IPS-20b (cell line): Measurements from ENCODE around the gene KHDRBS1.
"Not testable (repeated sequence)": the region's sequence is repeated elsewhere in the genome, so short reads cannot be mapped to it uniquely, and the experiment has no call there.

Experiments used
- H3K27ac ChIP-seq: one replicate; pipeline ENCODE4 v1.5.1; 2013; ENCODE audit warnings: low read length
- H3K27me3 ChIP-seq: 2 replicates; pipeline ENCODE4 v1.6.1; 2013; ENCODE audit warnings: mild to moderate bottlenecking, low read length, inconsistent platforms; ENCODE audit not compliant: insufficient read depth
- H3K36me3 ChIP-seq: 2 replicates; pipeline ENCODE4 v1.6.1; 2013; ENCODE audit warnings: low read depth, mild to moderate bottlenecking, inconsistent platforms, low read length, moderate library complexity; ENCODE audit not compliant: insufficient read depth
- H3K4me1 ChIP-seq: 2 replicates; pipeline ENCODE4 v1.6.1; 2013; ENCODE audit warnings: mild to moderate bottlenecking, control low read depth, inconsistent platforms, low read length, moderate library complexity; ENCODE audit not compliant: insufficient read depth
- H3K4me3 ChIP-seq: 2 replicates; pipeline ENCODE4 v1.5.1; 2013; ENCODE audit warnings: mild to moderate bottlenecking, low read length, inconsistent platforms
- H3K9ac ChIP-seq: 2 replicates; pipeline ENCODE4 v1.6.1; 2013; ENCODE audit warnings: low read depth, mild to moderate bottlenecking, inconsistent platforms, low read length, moderate library complexity
- H3K9me3 ChIP-seq: 2 replicates; pipeline ENCODE4 v1.6.1; 2013; ENCODE audit warnings: mild to moderate bottlenecking, low read depth, low read length, inconsistent platforms; ENCODE audit not compliant: insufficient read depth

Gene KHDRBS1

DNA sequence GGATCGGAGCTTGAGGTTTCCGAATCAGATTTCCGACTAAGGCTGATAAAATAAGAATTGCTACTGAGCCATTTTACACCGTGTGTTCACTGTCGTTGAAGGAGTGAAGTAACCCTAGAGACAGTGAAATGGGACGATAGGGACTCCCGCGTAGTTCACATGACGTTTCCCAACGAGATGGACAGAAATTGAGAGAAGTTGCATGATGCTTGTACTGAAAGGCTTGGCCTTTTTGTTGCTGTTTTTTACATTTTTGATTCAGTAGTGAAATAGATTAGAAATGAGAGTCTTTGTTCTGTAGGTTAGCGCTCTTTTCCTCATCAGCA lies 1.2 kb downstream of the KHDRBS1 start:
- H3K9me3 ChIP-seq = no peaks in the 10 kb centered on the region
- H3K4me1 ChIP-seq = peaks cover 10% of the 10 kb centered on the region; the same call in 1 of the 2 replicates
- peaks cover 11% of the 10 kb centered on the region; the same call in 1 of the 2 replicates for H3K27me3 ChIP-seq
- peak overlapping the region; percentile 92 for H3K9ac ChIP-seq
- H3K27ac ChIP-seq = no peak overlapping the region
- H3K36me3 ChIP-seq = peaks cover 27% of the 10 kb centered on the region
- H3K4me3 ChIP-seq = peak overlapping the region; percentile 95

DNA sequence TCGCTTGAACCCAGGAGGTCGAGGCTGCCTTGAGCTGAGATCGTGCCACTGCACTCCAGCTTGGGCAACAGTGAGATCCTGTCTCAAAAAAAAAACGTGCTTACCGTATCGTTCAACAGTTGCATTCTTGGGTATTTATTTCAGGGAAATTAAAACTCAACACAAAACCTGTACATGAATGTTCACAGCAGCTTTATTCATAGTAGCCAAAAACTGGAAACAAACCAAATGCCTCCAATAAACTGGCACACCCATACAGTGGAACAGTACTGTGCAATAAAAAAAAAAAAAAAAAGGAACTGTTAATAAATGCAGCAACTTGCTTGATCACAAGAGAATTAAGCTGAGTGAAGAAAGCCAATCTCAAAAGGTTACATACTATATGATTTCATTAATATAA lies 6.7 kb downstream of the KHDRBS1 start:
- Histone ChIP-seq H3K9me3 (no peaks in the 10 kb centered on the region), H3K4me1 (peaks cover 6% of the 10 kb centered on the region; the same call in 1 of the 2 replicates), H3K27me3 (no peaks in the 10 kb centered on the region), H3K27ac (no peak overlapping the region), H3K9ac (no peak overlapping the region), H3K36me3 (peaks cover 57% of the 10 kb centered on the region), H3K4me3 (no peak overlapping the region)

DNA sequence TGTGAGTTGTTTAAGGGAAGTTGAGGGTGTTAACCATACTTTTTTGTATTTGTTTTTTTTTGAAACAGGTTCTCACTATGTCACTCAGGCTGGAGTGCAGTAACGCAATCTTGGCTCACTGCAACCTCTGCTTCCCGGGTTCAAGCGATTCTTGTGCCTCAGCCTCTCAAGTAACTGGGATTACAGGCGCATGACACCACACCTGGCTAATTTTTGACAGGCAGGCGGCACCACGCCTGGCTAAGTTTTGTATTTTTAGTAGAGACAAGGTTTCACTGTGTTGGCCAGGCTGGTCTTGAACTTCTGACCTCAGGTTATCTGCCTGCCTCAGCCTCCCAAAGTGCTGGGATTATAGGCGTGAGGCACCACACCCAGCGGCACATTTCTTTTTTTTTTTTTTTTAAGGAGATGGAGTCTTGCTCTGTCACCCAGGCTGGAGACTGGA lies 7.9 kb downstream of the KHDRBS1 start:
- H3K9ac ChIP-seq, H3K4me3 ChIP-seq, H3K27ac ChIP-seq, H3K27me3 ChIP-seq, H3K9me3 ChIP-seq, H3K4me1 ChIP-seq: not testable (repeated sequence)
- peaks cover 47% of the 10 kb centered on the region for H3K36me3 ChIP-seq

DNA sequence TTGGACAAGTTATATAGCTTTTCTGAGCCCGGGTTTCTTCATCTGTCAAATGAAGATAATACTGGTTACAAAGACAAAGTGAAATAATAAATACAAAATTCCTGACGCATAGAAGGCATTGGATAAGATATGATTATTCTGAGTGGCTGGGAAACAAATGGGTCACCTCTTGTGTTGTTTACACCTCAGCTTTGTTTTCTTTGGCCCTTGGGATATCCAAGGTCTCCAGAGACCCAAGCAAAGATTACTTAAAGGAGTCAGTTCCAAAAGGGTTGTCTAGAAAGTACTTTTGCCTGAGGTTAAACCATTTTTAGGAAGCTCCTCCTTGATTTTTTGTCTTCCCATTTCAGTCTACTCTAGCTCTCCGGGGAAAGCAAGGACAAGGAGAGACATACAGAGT lies 9.7 kb downstream of the KHDRBS1 start:
- Histone ChIP-seq H3K9ac (no peak overlapping the region), H3K36me3 (peaks cover 45% of the 10 kb centered on the region), H3K27ac (no peak overlapping the region)

DNA sequence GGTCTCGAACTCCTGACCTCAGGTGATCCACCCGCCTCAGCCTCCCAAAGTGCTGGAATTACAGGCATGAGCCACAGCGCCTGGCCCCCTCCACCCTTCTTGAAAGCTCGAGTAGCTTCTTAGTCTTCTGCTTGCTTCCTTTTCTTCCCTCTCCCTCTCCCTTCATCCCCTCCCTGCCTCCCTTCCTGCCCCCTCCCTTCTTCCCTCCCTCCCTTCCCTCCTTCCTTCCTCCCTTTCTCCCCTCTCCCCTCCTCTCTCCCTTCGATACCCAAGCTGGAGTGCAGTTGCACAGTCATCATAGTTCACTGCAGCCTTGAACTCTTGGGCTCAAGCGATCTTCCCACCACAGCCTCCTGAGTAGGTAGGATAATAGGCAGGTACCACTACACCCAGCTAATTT lies 11.8 kb downstream of the KHDRBS1 start:
- H3K9me3 ChIP-seq = no peaks in the 10 kb centered on the region
- H3K4me1 ChIP-seq = no peaks in the 10 kb centered on the region
- no peak overlapping the region for H3K27ac ChIP-seq
- no peak overlapping the region for H3K9ac ChIP-seq
- no peak overlapping the region for H3K4me3 ChIP-seq
- H3K27me3 ChIP-seq = no peaks in the 10 kb centered on the region
- peaks cover 51% of the 10 kb centered on the region for H3K36me3 ChIP-seq

More for the DNA sequence above, 9.7 kb downstream of the KHDRBS1 start:
- Histone ChIP-seq H3K4me1 (no peaks in the 10 kb centered on the region), H3K9me3 (no peaks in the 10 kb centered on the region), H3K4me3 (no peak overlapping the region), H3K27me3 (no peaks in the 10 kb centered on the region)

DNA sequence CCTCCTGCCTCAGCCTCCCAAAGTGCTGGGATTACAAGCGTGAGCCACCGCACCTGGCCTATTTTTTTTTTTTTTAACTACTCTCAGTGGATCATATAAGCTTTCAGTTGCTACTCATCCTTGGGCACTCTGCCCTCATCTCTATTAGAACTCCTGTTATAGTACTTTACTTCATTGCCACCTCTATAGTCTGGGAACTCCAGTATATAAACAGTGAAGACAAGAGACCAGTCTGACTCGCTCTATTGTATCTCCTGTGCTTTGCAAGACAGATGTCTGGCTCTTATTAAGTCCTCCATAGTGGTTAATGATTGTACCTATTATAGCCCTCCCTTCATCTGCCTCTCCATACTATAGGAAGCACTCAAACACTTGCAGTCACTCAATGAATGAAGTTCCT lies 15.1 kb downstream of the KHDRBS1 start:
- Histone ChIP-seq H3K9me3 (no peaks in the 10 kb centered on the region), H3K9ac (no peak overlapping the region), H3K27me3 (no peaks in the 10 kb centered on the region), H3K36me3 (peaks cover 58% of the 10 kb centered on the region), H3K4me3 (no peak overlapping the region), H3K27ac (no peak overlapping the region), H3K4me1 (no peaks in the 10 kb centered on the region)

DNA sequence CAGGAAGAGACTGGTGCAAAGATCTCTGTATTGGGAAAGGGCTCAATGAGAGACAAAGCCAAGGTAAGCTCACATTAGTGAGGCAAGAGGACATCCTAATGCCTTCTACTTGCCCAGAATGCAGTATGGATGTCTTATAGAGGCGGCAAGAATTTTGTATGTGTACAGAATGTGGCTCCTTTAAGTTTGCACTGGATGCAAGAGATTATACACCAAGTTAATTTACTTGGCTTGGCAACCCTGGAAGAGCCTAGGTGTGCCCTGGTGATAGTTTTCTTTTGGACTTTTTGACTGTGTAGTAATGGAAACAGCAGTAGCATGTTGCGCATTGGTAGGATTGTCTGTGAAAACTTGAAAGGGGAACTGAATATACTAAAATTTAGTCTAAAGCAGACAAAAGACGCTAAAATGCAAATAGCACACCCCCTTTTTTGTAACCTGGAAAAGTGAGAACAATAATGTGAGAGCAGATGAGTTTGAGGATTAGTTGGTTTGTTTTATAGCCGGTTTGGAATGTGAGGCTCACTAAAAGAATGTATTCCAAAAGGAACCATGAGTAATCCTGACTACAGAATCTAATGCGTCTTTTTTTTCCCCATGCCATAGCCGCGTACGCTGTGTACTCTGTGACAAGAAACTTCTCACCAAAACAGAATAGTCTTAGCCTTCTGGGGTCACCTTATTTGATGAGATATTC lies 18.1 kb downstream of the KHDRBS1 start:
- Histone ChIP-seq H3K27ac (no peak overlapping the region), H3K9me3 (no peaks in the 10 kb centered on the region), H3K36me3 (peaks cover 85% of the 10 kb centered on the region), H3K27me3 (no peaks in the 10 kb centered on the region), H3K4me3 (no peak overlapping the region), H3K4me1 (no peaks in the 10 kb centered on the region), H3K9ac (no peak overlapping the region)

DNA sequence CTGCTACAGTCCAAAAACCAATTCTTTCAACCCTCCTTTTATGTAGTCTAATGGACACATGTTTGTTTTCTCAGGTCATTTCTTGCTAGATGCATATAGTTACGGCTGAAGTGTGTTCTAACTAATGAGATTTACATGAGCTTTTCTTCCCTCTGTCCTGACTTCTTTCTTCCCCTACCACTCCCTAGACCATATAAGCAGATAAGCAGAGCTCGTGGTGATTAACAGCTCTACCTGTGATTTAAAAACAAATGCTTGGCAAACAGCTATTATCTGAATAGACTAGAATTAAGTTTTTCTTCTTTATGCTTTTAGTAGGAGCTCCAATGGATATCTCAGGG lies 18.6 kb downstream of the KHDRBS1 start:
- Histone ChIP-seq H3K4me1 (no peaks in the 10 kb centered on the region), H3K9ac (no peak overlapping the region), H3K27me3 (no peaks in the 10 kb centered on the region), H3K4me3 (no peak overlapping the region), H3K9me3 (no peaks in the 10 kb centered on the region), H3K27ac (no peak overlapping the region), H3K36me3 (peaks cover 86% of the 10 kb centered on the region)

DNA sequence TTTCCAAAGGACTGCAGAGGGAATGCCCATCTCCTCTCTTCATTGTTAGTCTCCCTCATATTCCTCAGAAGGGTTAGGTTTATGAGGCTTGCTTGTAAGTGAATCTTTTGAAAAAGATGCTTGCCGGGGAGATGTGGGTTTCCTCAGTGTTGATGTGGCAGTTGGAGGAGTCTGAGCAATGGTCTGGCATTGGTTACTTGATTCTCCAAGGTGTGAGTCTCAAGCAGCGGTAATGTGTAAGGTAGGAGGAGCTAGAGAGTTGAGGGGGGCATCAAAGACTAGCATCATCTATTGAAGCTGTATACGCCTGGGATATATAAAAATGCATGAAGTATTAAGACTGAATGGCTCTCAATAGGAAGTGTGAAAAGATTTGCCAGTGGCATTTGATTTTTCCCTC lies 21.5 kb downstream of the KHDRBS1 start:
- H3K9ac ChIP-seq = no peak overlapping the region
- H3K4me1 ChIP-seq = no peaks in the 10 kb centered on the region
- no peak overlapping the region for H3K27ac ChIP-seq
- peaks cover 99% of the 10 kb centered on the region for H3K36me3 ChIP-seq
- no peaks in the 10 kb centered on the region for H3K27me3 ChIP-seq
- H3K4me3 ChIP-seq = no peak overlapping the region
- H3K9me3 ChIP-seq = no peaks in the 10 kb centered on the region

DNA sequence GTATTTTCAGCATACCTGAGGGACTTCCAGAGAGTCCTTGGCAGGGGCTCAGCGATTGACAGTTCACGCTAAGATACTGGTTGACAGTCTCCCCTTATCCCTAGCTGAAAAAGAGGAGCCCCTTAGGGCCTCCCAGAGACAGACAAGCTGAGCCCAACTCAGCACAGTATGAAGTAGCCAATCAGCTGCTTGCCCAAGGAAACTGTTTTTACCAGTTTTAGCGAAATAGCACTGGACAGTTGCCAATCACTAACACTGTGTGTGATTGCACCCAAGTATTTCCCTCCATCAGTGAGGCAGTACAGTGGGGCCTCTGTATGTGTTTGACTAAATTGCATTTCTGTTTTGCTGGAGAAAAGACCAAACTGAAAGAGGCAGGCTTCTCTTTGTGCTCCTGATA lies 27.0 kb downstream of the KHDRBS1 start:
- Histone ChIP-seq H3K9me3 (no peaks in the 10 kb centered on the region), H3K27ac (no peak overlapping the region), H3K4me1 (no peaks in the 10 kb centered on the region), H3K27me3 (no peaks in the 10 kb centered on the region), H3K36me3 (peaks cover 56% of the 10 kb centered on the region), H3K4me3 (no peak overlapping the region), H3K9ac (no peak overlapping the region)

DNA sequence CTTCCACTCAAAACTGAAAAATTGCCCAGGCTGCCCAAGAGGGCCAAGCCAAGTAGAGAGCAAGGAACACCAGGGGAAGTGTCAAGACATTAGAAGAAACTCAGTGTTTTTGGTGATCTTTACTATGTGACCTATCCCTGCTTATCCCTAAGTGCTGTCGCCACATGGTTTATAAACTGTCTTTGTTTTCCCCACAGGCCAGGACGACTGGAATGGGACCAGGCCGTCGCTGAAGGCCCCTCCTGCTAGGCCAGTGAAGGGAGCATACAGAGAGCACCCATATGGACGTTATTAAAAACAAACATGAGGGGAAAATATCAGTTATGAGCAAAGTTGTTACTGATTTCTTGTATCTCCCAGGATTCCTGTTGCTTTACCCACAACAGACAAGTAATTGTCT lies 28.7 kb downstream of the KHDRBS1 start:
- Histone ChIP-seq H3K27me3 (no peaks in the 10 kb centered on the region), H3K4me3 (no peak overlapping the region), H3K9ac (no peak overlapping the region), H3K9me3 (no peaks in the 10 kb centered on the region), H3K36me3 (peaks cover 41% of the 10 kb centered on the region; the same call in 1 of the 2 replicates), H3K4me1 (no peaks in the 10 kb centered on the region), H3K27ac (no peak overlapping the region)

DNA sequence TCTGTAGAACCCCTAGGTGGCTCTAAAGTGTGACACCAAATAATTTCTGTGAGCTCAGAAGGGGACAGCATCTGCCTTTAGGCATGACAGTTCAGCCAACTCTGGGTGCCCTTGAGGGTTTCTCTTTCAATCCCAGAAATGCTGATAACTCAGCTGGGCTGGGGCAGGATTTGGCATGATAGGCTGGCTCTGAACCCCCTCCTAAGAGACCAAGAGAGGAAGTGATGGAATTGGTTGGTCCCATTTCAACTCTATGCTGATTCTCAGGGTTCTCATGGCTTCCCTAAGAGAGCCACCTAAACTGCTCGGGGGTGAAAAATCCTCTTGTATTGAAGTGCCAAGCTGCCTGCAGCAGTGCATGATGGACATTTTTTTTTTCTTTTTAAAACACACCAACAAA lies 30.6 kb downstream of the KHDRBS1 start:
- peaks cover 22% of the 10 kb centered on the region; the same call in 1 of the 2 replicates for H3K36me3 ChIP-seq

More for the DNA sequence above, 30.6 kb downstream of the KHDRBS1 start:
- no peak overlapping the region for H3K4me3 ChIP-seq
- H3K9ac ChIP-seq = no peak overlapping the region
- no peaks in the 10 kb centered on the region for H3K27me3 ChIP-seq
- no peaks in the 10 kb centered on the region for H3K9me3 ChIP-seq
- H3K27ac ChIP-seq = no peak overlapping the region
- no peaks in the 10 kb centered on the region for H3K4me1 ChIP-seq
